Measurements from ENCODE around the gene HINT1.

DNA sequence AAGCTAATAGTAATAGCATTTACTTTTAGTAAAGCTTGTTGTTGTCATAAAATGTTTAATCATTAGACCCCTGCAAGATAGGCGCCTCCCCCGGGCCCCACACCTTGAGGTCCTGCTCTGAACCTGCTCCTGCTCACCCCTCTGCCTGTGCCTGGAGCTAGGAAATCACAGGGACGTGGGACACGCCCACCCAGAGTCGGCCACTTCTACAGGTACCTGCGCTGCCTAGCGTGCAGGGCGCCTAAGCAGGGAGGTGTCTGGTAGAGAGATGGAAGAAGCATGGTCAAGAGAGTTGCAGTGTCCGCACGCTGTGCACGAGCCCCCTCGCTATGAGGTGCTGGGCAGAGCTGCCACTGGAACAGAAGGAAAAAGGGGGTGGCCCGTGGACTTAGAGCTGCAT lies 52.6 kb downstream of the HINT1 start:
- TF ChIP-seq RFX5 (IDR thresholded peaks at IDR 0.05; ENCODE audit: low read depth, low read length) = no peak
- TF ChIP-seq, protein P1, sequence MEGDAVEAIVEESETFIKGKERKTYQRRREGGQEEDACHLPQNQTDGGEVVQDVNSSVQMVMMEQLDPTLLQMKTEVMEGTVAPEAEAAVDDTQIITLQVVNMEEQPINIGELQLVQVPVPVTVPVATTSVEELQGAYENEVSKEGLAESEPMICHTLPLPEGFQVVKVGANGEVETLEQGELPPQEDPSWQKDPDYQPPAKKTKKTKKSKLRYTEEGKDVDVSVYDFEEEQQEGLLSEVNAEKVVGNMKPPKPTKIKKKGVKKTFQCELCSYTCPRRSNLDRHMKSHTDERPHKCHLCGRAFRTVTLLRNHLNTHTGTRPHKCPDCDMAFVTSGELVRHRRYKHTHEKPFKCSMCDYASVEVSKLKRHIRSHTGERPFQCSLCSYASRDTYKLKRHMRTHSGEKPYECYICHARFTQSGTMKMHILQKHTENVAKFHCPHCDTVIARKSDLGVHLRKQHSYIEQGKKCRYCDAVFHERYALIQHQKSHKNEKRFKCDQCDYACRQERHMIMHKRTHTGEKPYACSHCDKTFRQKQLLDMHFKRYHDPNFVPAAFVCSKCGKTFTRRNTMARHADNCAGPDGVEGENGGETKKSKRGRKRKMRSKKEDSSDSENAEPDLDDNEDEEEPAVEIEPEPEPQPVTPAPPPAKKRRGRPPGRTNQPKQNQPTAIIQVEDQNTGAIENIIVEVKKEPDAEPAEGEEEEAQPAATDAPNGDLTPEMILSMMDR (conservative IDR thresholded peaks at IDR 0.05; ENCODE audit: low read depth, low read length) = no peak
- TF ChIP-seq POLR2A (IDR thresholded peaks at IDR 0.05; ENCODE audit: low read depth, low read length) = no peak
- TF ChIP-seq, protein P2, sequence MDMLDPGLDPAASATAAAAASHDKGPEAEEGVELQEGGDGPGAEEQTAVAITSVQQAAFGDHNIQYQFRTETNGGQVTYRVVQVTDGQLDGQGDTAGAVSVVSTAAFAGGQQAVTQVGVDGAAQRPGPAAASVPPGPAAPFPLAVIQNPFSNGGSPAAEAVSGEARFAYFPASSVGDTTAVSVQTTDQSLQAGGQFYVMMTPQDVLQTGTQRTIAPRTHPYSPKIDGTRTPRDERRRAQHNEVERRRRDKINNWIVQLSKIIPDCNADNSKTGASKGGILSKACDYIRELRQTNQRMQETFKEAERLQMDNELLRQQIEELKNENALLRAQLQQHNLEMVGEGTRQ (IDR thresholded peaks at IDR 0.05; ENCODE audit: low read depth, low read length) = no peak
- TF ChIP-seq MAFK (IDR thresholded peaks at IDR 0.05; ENCODE audit: low read depth, low read length) = no peak
- TF ChIP-seq SMC3 (IDR thresholded peaks at IDR 0.05; ENCODE audit: low read depth, low read length) = no peak
- no peak for TF ChIP-seq BHLHE40 (IDR thresholded peaks at IDR 0.05; ENCODE audit: low read depth, low read length)
- no peak for TF ChIP-seq RAD21 (IDR thresholded peaks at IDR 0.05; ENCODE audit: low read length)
- no peak for TF ChIP-seq CEBPB (IDR thresholded peaks at IDR 0.05; ENCODE audit: low read depth, low read length)
